Stimulated activated CD8-positive, alpha-beta memory T cell treated with anti-CD3 and anti-CD28 coated beads, Interleukin-4, amount 100 ng/mL, for 48 hours (primary cell): ENCODE results near the gene RARS2.
A peak's percentile ranks its signal among the peaks of the same experiment; 100 is the strongest.
"Not testable (repeated sequence)": the region's sequence is repeated elsewhere in the genome, so short reads cannot be mapped to it uniquely, and the experiment has no call there.

Experiments
- DNase-seq: peaks from one replicate; pipeline ENCODE4 v3.0.0-alpha.2; 2020

Gene RARS2

DNA sequence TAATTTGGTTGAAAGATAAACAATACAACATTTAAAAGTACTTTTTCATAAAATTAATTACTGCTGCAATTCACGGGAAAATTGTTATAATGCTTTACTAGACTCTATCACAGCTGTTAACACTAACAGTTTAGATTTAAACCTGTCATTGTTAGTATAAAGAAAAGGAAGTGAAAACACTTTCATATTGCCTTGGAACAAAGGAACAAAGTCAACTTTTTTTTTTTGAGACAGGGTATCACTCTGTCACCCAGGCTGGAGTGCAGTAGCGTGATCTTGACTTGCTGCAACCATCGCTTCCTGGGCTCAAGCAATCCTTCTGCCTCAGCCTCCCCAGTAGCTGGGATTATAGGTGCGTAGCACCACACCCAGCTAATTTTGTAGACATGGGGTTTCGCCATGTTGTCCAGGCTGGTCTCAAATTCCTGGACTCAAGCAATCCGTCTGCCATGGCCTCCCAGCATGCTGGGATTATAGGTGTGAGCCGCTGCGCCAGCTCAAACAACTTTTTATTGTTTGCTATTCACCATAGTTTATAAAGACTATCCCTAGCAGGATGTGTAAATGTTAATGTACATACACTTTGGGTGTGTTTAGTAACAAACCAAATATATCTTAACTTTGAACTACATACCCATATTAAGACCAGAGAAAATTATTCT lies 94.9 kb downstream of the RARS2 start:
- DNase-seq: no peak

DNA sequence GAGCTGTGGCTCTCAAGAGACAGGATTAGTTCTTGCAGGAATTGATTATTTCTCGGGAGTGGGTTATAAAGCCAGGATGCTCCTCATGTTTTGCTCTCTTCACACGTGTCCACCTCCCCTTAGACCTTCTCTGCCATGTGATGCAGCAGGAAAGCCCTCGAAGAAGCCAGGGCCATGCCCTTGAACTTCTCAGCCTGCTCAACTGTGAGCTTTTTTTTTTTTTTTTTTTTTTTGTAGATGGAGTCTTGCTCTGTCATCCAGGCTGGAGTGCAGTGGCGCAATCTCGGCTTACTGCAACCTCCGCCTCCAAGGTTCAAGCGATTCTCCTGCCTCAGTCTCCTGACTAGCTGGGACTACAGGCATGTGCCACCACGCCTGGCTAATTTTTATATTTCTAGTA lies 100.5 kb downstream of the RARS2 start:
- DNase-seq: not testable (repeated sequence)

DNA sequence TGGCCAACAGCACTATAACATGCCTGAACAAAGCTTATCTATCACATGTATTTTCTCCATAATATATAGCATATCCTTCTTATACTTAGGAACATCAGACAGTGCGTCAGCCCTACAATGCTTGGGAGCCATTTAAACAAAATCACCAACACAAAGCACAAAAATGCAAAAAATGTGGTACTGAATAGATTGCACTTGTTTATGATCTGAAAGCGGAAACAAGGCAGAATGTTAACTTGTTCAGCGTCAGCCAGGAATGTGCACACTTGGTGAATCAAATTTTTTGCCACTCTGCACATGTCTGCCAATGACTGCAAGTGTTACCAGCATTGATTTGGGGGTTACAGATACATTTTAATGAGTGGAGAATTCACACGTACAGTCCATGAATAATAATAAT lies 102.2 kb downstream of the RARS2 start:
- DNase-seq: no peak

DNA sequence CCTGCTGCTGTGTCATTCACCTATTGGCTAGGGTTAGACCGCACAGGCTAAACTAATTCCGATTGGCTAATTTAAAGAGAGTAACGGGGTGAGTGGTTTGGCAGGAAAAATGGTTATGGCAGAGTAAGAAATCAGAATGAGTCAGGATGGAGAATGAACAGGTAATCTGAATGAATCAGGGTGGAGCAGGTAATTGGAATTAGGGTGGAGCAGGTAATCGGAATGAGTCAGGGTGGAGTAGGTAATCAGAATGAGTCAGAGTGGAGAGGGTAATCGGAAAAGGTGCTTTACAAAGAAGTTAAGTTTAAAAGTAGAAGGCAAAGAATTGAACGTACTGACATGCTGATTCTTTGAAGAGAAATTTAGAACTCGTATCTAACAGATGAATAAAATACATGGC lies 105.3 kb downstream of the RARS2 start:
- DNase-seq: no peak

DNA sequence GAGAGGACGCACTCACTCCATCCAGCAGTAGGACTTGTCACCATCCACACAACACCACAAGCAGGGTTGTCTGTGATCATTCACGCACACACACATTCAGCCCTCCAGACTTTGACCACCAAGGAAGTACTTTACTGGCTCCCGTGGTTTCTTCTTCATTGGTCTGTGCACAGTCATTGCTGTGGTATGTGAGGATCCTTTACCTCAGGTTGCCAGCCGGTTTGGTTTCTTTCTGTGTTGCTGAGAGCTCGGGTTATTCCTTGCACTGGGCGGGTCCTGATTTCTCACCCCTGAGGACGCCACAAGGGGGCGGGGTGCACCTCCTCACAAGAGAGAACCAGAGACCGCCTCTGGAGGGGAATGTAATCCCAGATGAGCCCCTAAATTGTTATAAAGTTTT lies 105.9 kb downstream of the RARS2 start:
- peak; percentile 44 for DNase-seq

DNA sequence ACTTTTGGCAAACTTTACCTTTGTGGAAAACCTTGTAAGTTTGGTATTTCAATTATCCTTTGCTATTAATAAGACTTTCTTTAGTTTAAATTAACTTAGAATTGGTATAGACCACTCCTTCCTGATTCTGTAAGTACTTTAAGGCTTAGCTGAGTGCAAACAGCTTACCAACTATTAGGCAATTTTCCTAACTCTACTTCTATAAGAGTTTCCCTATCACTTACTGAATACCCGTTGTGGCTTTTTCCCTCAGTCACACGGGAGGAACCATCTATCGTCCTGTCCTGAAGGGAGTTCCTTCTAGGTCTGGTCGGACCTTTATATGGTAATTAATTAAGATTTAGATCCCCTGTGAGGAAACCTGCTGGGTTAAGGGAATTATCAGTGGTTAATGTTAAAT lies 107.4 kb downstream of the RARS2 start:
- no peak for DNase-seq

DNA sequence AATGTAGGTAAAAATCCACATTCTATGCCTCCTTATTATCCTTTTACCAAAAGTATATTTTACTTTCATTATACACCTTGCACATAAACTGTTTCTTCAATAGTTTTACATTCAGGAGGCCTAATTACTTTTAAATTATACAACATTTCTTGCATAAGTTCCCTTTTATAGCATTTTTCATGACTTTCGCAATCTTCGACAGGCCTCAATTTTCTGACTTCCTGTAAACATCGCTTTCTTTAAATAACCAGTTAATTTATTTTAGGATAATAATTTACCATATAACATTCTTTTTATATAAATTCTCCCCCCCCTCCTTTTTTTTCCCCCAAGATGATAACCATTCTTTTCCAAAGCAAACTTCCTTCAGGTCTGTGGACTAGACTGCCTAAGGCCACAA lies 107.9 kb downstream of the RARS2 start:
- DNase-seq: no peak

DNA sequence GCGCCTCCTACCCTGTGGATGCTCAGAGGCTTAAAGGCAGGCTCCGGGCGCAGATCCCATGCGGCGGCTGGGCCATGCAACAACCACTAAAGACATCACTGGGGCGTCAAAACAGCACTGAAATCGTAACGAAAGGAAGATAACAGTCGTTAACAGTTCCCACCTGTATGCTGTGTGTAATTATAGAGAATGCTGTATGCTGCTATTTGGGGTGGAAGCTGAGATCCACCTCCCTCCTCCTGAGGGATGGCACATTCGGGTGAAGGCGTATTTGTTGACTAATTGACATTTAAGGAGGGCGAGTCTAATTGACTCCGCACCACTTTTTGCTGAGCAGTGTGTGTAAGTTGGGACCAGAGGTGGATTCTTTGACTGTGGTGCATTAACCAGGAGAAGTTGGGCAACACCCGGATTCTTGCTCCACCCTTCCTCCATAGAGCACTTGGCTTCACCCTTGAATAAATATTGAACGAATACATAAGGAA lies 116.3 kb downstream of the RARS2 start:
- DNase-seq: no peak

DNA sequence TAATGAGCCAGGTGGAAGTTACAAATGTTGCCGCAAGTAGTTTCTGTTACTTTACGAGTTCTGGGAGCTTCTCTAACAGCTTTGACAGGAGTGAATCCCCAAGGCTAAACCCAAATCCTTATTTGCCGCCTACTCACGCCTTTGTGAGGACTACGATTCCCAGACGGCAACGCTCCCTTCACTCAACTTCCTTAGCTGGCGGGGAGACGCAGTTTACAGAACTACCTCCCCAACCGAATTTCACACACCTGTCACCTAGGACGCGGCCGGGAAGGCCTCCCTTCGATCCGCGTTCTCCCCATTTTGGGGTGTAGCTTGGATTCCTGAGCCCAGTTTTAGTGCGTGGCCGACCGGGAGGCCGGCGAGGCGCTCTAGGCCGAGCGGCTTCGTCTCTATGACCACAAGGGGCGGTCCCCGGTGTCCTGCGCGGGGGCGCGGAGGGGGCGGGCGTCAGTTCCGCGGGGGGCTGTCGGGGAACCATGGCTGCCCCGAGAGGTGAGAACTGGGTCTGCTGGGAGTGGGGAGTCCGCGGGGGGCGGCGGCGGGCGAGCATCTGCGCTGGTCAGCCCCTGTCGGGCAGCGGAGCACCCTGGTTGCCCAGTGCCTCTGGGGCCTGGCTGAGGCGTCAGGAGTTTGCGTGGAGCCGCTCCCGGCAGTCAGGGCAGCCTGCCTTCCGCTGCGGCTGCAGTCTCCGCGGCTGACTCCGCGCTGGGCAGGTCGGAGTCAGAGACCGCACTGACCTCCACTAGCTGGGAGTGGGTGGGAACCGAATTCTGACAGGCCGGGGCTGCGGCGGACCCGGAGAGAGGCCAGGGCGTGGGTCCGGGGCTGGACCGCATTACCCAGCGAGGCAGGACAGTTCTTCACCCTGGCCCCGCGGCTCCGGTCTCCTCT lies 117.0 kb downstream of the RARS2 start, which contains the start of gene SLC35A1:
SLC35A1 (plus strand) TSS at position 450 of the 894 bp plus-strand sequence; CDS start at position 480, 30 bp downstream.
- peak; percentile 90 for DNase-seq

DNA sequence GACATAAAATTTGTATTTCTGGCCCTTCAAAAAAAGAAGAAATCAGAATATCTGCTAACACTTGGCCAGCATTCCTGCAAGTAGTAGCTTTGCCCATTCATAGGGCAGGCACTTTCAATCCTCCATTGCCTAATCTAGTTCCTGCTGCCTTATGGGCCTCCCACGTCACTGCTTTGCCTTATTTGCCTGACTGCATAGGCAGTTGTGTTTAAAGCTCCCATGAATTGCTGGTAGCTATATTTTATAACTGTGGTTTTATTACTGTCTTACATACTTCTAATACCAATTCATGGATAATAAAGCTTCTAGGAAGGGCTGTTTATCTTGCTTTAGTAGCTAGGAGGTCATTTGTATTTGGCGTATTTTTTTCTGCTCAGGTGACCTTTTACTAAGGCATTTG lies 124.7 kb downstream of the RARS2 start:
- DNase-seq: no peak
